Fibroblast of lung (primary cell): ENCODE measurements around the gene CLASP2. TPM values are rescaled to one million over a fixed set of nuclear protein-coding genes. Genes with fewer than 3 reads are reported as not detected.

ENCODE experiments used
- DNase-seq, 2 donors: peaks; one replicate each; pipeline versions ENCODE4 v3.0.0 to v3.0.0-alpha.2; 2010; ENCODE audit warnings: low read depth in 2 of 2
- H2AFZ ChIP-seq: 2 replicates; pipeline ENCODE4 v1.5.1; 2012; ENCODE audit warnings: low read length, control low read depth, inconsistent platforms
- H3K27ac ChIP-seq: 2 replicates; pipeline ENCODE4 v1.5.1; 2011; ENCODE audit warnings: low read length, control low read depth; ENCODE audit not compliant: insufficient read depth
- H3K27me3 ChIP-seq: 2 replicates; pipeline ENCODE4 v1.5.1; 2011; ENCODE audit warnings: mild to moderate bottlenecking, low read length; ENCODE audit not compliant: control insufficient read depth, insufficient read depth
- H3K36me3 ChIP-seq: 2 replicates; pipeline ENCODE4 v1.5.1; 2011; ENCODE audit warnings: low read length; ENCODE audit not compliant: control insufficient read depth, insufficient read depth
- H3K4me1 ChIP-seq: 2 replicates; pipeline ENCODE4 v1.5.1; 2011; ENCODE audit warnings: low read length; ENCODE audit not compliant: control insufficient read depth, insufficient read depth; ENCODE audit errors: extremely low read depth
- H3K4me2 ChIP-seq: 2 replicates; pipeline ENCODE4 v1.5.1; 2011; ENCODE audit warnings: low read length, control low read depth; ENCODE audit not compliant: insufficient read depth; ENCODE audit errors: extremely low read depth
- H3K4me3 ChIP-seq, 4 experiments: fragments of 200-600 bp in 1 of 4; sonication (generic) in 1 of 4; replicated peaks in 1 of 4; 2 replicates each; pipeline ENCODE4 v1.5.1; 2011 to 2016; ENCODE audit warnings: low read length in 4 of 4, low read depth in 3 of 4, mild to moderate bottlenecking in 3 of 4, control low read depth in 2 of 4, inconsistent platforms in 1 of 4, mixed read lengths in 1 of 4; ENCODE audit not compliant: insufficient read depth in 1 of 4; ENCODE audit errors: control extremely low read depth in 1 of 4
- H3K79me2 ChIP-seq: 2 replicates; pipeline ENCODE4 v1.5.1; 2012; ENCODE audit warnings: mild to moderate bottlenecking, low read length, inconsistent platforms; ENCODE audit not compliant: control insufficient read depth, insufficient read depth
- H3K9ac ChIP-seq: 2 replicates; pipeline ENCODE4 v1.5.1; 2011; ENCODE audit warnings: mild to moderate bottlenecking, low read length, control low read depth; ENCODE audit not compliant: insufficient read depth
- H3K9me3 ChIP-seq: 2 replicates; pipeline ENCODE4 v1.5.1; 2012; ENCODE audit warnings: low read depth, low read length; ENCODE audit not compliant: control insufficient read depth, insufficient read depth
- H4K20me1 ChIP-seq: 2 replicates; pipeline ENCODE4 v1.5.1; 2011; ENCODE audit warnings: low read length; ENCODE audit not compliant: control insufficient read depth, insufficient read depth; ENCODE audit errors: extremely low read depth
- CTCF ChIP-seq, 2 donors: IDR thresholded peaks in 1 of 2; conservative IDR thresholded peaks in 1 of 2; 1 replicate in 1 of 2; 2 replicates in 1 of 2; pipeline ENCODE4 v1.5.1; 2011 to 2012; ENCODE audit warnings: low read length in 2 of 2, control low read depth in 1 of 2, inconsistent platforms in 1 of 2, low read depth in 1 of 2, mild to moderate bottlenecking in 1 of 2
- EZH2 ChIP-seq: IDR thresholded peaks from 2 replicates; pipeline ENCODE4 v1.5.1; 2012; ENCODE audit warnings: low read length, control low read depth, mild to moderate bottlenecking; ENCODE audit errors: missing control alignments
- polyA plus RNA-seq, 2 donors: library from polyadenylated mRNA; depleted of rRNA in 1 of 2; stranded (reverse) in 1 of 2; unstranded in 1 of 2; fragments of >200 nt; gene quantifications; 2 replicates each; pipeline ENCODE4 v1.2.1, GENCODE V29; 2011 to 2012; ENCODE audit warnings: missing spikeins in 1 of 2
- total RNA-seq: library from RNA; depleted of rRNA; stranded (reverse); fragments of >200 nt; gene quantifications from 2 replicates; pipeline ENCODE4 v1.2.1, GENCODE V29; 2014

CLASP2 gene
- total and polyA plus RNA-seq, 2 donors (not counting 1 experiment from before 2014, with no cell fraction given): 31.8 to 62.6 TPM

GRCh38 chr3:33577588-33577987 lies 140.5 kb downstream of the CLASP2 start:
- no peak overlapping the region for H3K9ac ChIP-seq
- H3K4me1 ChIP-seq: no peaks in the 10 kb centered on the region
- H3K4me2 ChIP-seq: no peak overlapping the region
- DNase-seq: no peak
- no peaks in the 10 kb centered on the region for H3K27me3 ChIP-seq
- H3K36me3 ChIP-seq: no peaks in the 10 kb centered on the region
- H4K20me1 ChIP-seq: no peaks in the 10 kb centered on the region
- H3K9me3 ChIP-seq: no peaks in the 10 kb centered on the region
- no peaks in the 10 kb centered on the region for H3K79me2 ChIP-seq
- no peak overlapping the region for H2AFZ ChIP-seq
- H3K27ac ChIP-seq: no peak overlapping the region
- TF ChIP-seq EZH2: no peak
- no peak overlapping the region for H3K4me3 ChIP-seq

GRCh38 chr3:33577173-33577572 lies 140.9 kb downstream of the CLASP2 start:
- Histone ChIP-seq H3K9me3 (no peaks in the 10 kb centered on the region), H4K20me1 (no peaks in the 10 kb centered on the region), H3K4me1 (no peaks in the 10 kb centered on the region), H3K36me3 (no peaks in the 10 kb centered on the region), H3K9ac (no peak overlapping the region), H3K27ac (no peak overlapping the region), H3K79me2 (no peaks in the 10 kb centered on the region), H3K27me3 (no peaks in the 10 kb centered on the region), H3K4me3 (no peak overlapping the region), H3K4me2 (no peak overlapping the region), H2AFZ (no peak overlapping the region)
- DNase-seq: no peak
- no peak for TF ChIP-seq EZH2
- no peak for TF ChIP-seq CTCF (conservative IDR thresholded peaks at IDR 0.05 in 1 of 2, IDR thresholded peaks at IDR 0.05 in 1 of 2; ENCODE audit: low read depth in 1 of 2, low read length in 2 of 2)

GRCh38 chr3:33575311-33575710 lies 142.7 kb downstream of the CLASP2 start:
- H3K27me3 ChIP-seq: no peaks in the 10 kb centered on the region
- H3K27ac ChIP-seq: no peak overlapping the region
- no peaks in the 10 kb centered on the region for H3K9me3 ChIP-seq
- H4K20me1 ChIP-seq: no peaks in the 10 kb centered on the region
- H3K4me3 ChIP-seq: no peak overlapping the region
- H3K79me2 ChIP-seq: no peaks in the 10 kb centered on the region
- no peak overlapping the region for H2AFZ ChIP-seq
- no peaks in the 10 kb centered on the region for H3K4me1 ChIP-seq
- TF ChIP-seq CTCF (conservative IDR thresholded peaks at IDR 0.05 in 1 of 2, IDR thresholded peaks at IDR 0.05 in 1 of 2; ENCODE audit: low read depth in 1 of 2, low read length in 2 of 2) (no peak), EZH2 (no peak)
- no peak overlapping the region for H3K9ac ChIP-seq
- H3K36me3 ChIP-seq: no peaks in the 10 kb centered on the region
- H3K4me2 ChIP-seq: no peak overlapping the region
- no peak for DNase-seq
